Upper lobe of right lung (tissue), 1 donor: ENCODE results near the gene CTNNA1. TPM values are rescaled to one million over a fixed set of nuclear protein-coding genes. Genes with fewer than 3 reads are reported as not detected.

Experiments
- ATAC-seq: fragments of 200-7000 bp; cut with Tn5 transposase; one replicate; pipeline ENCODE4 v1.9.1; 2020; ENCODE audit warnings: mild to moderate bottlenecking, moderate library complexity
- DNase-seq: peaks from one replicate; pipeline ENCODE4 v3.0.0-alpha.2; 2020
- H3K27ac ChIP-seq: fragments of 200-600 bp; one replicate; pipeline ENCODE4 v1.8.0; 2022
- H3K27me3 ChIP-seq: fragments of 200-600 bp; one replicate; pipeline ENCODE4 v1.8.0; 2022; ENCODE audit warnings: mild to moderate bottlenecking
- H3K36me3 ChIP-seq: fragments of 200-600 bp; one replicate; pipeline ENCODE4 v1.8.0; 2022
- H3K4me1 ChIP-seq: fragments of 200-600 bp; one replicate; pipeline ENCODE4 v1.8.0; 2022
- H3K4me3 ChIP-seq: fragments of 200-600 bp; one replicate; pipeline ENCODE4 v1.8.0; 2022; ENCODE audit warnings: mild to moderate bottlenecking
- H3K9me3 ChIP-seq: fragments of 200-600 bp; one replicate; pipeline ENCODE4 v1.8.0; 2022
- CTCF ChIP-seq: fragments of 200-600 bp; IDR thresholded peaks from one replicate; pipeline ENCODE4 v1.8.0; 2022; ENCODE audit warnings: antibody characterized with exemption
- intact Hi-C: fragments of 100-400 bp; cut with DNase I; formaldehyde crosslinking; loops from one replicate; pipeline ENCODE4 v1.11.0; 2022
- total RNA-seq: library from RNA; stranded (reverse); fragmentation: NEBNext Ultra II Directional; extraction: Animal tissue kit (Norgen Biotek cat#: 25700); gene quantifications from one replicate; pipeline ENCODE4 v1.2.1, GENCODE V29; 2021
- donor health status: DM: no; HTN: yes; CAD: no; lungs with severe emphysema.

Gene CTNNA1
- total RNA-seq, 1 donor from 2014 or later, result 362 TPM

- H3K9me3 ChIP-seq, result no peaks in the 10 kb centered on the region
- DNase-seq (no peak), ATAC-seq (no peak)
- no peaks in the 10 kb centered on the region for H3K36me3 ChIP-seq
- TF ChIP-seq CTCF, result no peak
- H3K27me3 ChIP-seq, result no peaks in the 10 kb centered on the region
- H3K27ac ChIP-seq, result no peak overlapping the region
- intact Hi-C loops, result no loop called here
- H3K4me1 ChIP-seq, result peaks cover 43% of the 10 kb centered on the region
- no peak overlapping the region for H3K4me3 ChIP-seq
Observed at GRCh38 chr5:138955671-138956295, 202.6 kb downstream of the CTNNA1 start.

- DNase-seq, result no peak
- intact Hi-C loops, result no loop called here
- Histone ChIP-seq H3K36me3 (no peaks in the 10 kb centered on the region), H3K27ac (no peak overlapping the region), H3K9me3 (no peaks in the 10 kb centered on the region), H3K4me1 (peaks cover 40% of the 10 kb centered on the region), H3K4me3 (no peak overlapping the region), H3K27me3 (no peaks in the 10 kb centered on the region)
- ATAC-seq, result no peak
- no peak for TF ChIP-seq CTCF
Observed at GRCh38 chr5:138956801-138957200, 203.6 kb downstream of the CTNNA1 start.

GRCh38 chr5:138960145-138960692, 207.0 kb downstream of the CTNNA1 start:
- Histone ChIP-seq H3K4me3 (no peak overlapping the region), H3K27me3 (no peaks in the 10 kb centered on the region), H3K9me3 (no peaks in the 10 kb centered on the region), H3K27ac (peak overlapping the region; percentile 39), H3K36me3 (no peaks in the 10 kb centered on the region), H3K4me1 (peaks cover 6% of the 10 kb centered on the region)
- ATAC-seq, result peak; percentile 65
- intact Hi-C loops, result no loop called here
- TF ChIP-seq CTCF, result no peak
- peak; percentile 72 for DNase-seq

GRCh38 chr5:138961221-138961620, 208.0 kb downstream of the CTNNA1 start:
- H3K27me3 ChIP-seq, result no peaks in the 10 kb centered on the region
- H3K27ac ChIP-seq, result no peak overlapping the region
- no peaks in the 10 kb centered on the region for H3K36me3 ChIP-seq
- no peaks in the 10 kb centered on the region for H3K4me1 ChIP-seq
- no peak overlapping the region for H3K4me3 ChIP-seq
- ATAC-seq (peak; percentile 13), DNase-seq (peak; percentile 11)
- no peak for TF ChIP-seq CTCF
- H3K9me3 ChIP-seq, result no peaks in the 10 kb centered on the region
- intact Hi-C loops, result no loop called here

GRCh38 chr5:138961729-138962128, 208.5 kb downstream of the CTNNA1 start:
- H3K27ac ChIP-seq, result no peak overlapping the region
- H3K4me1 ChIP-seq, result no peaks in the 10 kb centered on the region
- H3K4me3 ChIP-seq, result no peak overlapping the region
- no peaks in the 10 kb centered on the region for H3K36me3 ChIP-seq
- intact Hi-C loops, result no loop called here
- TF ChIP-seq CTCF, result no peak
- DNase-seq (no peak), ATAC-seq (no peak)
- H3K27me3 ChIP-seq, result no peaks in the 10 kb centered on the region
- no peaks in the 10 kb centered on the region for H3K9me3 ChIP-seq
